Activated CD8-positive, alpha-beta memory T cell treated with anti-CD3 and anti-CD28 coated beads for 1 hour (primary cell): ENCODE measurements around the gene TFB1M.
"Not testable (repeated sequence)": the region's sequence is repeated elsewhere in the genome, so short reads cannot be mapped to it uniquely, and the experiment has no call there.

Experiments used
- DNase-seq, 2 donors: peaks; one replicate each; pipeline ENCODE4 v3.0.0-alpha.2; 2020; ENCODE audit warnings: low read depth in 1 of 2; ENCODE audit errors: extremely low read depth in 1 of 2

Gene TFB1M

DNA sequence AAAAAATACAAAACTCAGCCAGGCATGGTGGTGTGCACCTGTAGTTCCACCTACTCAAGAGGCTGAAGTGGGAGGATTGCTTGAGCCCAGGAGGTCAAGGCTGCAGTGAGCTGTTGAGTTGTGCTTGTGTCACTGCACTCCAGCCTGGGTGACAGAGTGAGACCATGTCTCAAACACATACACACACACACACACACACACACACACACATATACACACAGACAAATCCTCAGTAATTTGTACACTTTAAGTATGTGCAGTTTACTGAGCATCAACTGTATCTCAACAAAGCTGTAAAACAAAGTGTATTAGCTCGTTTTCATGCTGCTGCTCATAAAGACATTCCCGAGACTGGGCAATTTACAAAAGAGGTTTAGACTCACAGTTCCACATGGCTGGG is 7.3 kb downstream of the TFB1M start:
- DNase-seq: no peak

DNA sequence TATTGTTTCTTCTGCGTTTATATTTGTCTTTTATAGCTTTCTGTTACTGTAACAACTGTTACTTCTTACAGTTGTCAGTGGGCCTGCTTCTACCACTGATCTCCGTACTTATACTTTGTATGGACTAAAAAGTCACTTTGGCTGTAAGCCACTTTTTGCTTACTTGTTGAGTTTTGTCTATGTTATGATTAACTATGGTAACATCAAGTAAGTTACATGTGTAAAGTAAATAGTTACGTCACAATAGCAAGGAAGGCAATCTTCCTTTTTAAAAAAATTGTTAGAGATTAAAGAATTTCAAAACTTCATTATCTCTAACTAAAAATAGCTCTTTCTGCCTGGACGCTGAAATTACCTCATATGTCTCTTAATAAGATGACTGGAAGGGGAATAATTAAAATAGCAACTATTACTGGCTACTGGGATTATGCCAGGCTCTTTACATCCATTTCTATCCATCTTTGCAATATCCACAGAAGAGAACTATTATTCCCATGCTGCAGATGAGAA is 10.9 kb downstream of the TFB1M start:
- DNase-seq: no peak

- DNase-seq: no peak
Observed at GRCh38 chr6:155301867-155302266, 12.4 kb downstream of the TFB1M start.

- no peak for DNase-seq
Observed at GRCh38 chr6:155297669-155298068, 16.6 kb downstream of the TFB1M start.

DNA sequence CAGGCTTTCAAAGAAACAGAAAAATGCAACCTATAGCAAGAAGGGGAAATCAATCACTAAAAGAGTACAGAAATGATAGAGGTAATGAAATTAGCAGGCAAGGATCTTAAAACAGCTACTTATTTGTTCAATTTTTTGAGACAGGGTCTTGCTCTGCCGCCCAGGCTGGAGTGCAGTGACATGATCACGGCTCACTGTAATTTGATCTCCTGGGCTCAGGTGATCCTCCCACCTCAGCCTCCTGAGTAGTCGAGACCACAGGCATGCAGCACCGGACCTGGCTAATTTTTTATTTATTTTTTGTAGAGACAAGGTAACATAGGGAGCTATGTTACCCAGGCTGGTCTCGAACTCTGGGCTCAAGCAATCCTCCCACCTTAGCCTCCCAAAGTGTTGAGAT is 21.6 kb downstream of the TFB1M start:
- no peak for DNase-seq

DNA sequence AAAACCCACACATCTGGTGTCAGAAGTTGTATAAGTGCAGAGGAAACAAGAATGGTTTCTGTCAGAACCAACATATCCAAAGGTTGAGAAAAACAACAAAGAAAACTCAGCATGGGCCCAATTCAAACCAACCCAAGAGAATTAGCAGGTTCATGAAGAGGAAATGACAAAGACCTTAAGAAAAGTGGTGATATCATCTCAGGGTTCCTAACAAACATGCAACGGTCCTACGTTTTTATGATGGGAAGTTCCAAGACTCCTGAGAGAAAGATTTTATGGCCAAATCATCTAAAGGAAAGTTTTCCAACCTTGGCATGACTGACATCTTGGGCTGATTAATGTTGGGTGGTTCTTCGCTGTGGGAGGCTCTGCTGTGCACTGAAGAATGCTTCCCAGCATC is 23.0 kb downstream of the TFB1M start:
- DNase-seq: no peak

DNA sequence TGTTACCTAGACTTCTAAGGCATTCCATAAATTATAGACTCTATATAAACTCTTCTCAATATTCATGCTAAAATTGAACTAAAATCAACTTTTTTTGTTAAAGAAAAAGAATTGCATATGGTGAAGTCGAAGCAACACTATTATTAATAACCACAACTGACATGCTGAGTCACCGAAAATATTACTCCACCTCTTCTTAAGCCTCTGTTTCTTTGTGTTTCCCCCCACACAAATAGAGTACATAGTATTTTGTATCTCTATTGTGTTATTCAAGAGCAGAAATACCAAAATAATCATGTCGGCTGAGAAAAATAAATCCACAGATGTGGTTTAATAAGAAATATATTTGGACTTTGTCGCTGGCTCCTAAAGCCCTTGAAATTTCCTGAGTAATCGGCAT is 23.8 kb downstream of the TFB1M start:
- no peak for DNase-seq

DNA sequence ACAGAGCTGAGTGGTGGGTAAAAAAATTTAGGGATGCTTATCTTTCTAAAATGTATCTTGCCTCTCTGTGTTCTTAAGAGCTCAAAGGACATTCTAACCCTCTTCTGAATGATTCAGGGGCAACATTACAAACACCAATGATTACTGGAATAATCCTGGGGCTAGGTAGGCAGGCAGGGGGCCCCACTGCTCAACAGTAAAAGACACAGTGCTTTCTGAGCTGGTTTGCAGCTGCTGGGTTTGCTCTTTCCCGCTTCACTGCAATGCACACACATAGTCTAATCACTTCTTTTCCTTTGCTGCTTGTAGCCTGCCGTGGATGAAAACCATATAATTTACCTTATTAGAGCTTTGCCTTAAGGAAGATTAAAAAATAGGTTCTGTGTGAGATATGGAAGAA is 26.5 kb downstream of the TFB1M start:
- DNase-seq: no peak

- no peak for DNase-seq
Observed at GRCh38 chr6:155284775-155285174, 29.5 kb downstream of the TFB1M start.

- DNase-seq: no peak
Observed at GRCh38 chr6:155278319-155279049, 35.8 kb downstream of the TFB1M start.

GRCh38 chr6:155276638-155277037 is 37.6 kb downstream of the TFB1M start:
- no peak for DNase-seq

GRCh38 chr6:155275808-155276480 is 38.3 kb downstream of the TFB1M start:
- no peak for DNase-seq

DNA sequence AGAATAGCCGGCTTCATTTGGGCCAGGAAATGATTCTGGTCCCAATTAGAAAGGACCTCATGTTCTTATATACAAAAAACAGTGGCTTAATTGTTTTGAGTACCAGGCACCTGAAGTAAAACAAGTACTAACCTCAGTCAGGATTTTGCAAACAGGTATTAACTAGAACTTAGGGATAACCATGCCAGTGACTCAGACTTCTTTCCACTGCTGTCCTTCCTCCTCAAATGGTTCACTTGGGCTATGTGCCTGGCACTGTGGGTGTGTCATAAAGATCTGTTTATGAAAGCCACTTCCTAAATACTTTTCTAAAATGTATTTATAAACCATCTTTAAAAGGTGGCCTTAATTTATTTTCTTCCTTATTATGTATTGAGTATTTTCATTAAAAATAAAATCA is 39.8 kb downstream of the TFB1M start:
- DNase-seq: no peak

- no peak for DNase-seq
Observed at GRCh38 chr6:155274106-155274505, 40.2 kb downstream of the TFB1M start.

- DNase-seq: no peak
Observed at GRCh38 chr6:155273431-155273830, 40.9 kb downstream of the TFB1M start.

GRCh38 chr6:155272353-155273232 is 41.7 kb downstream of the TFB1M start:
- no peak for DNase-seq

GRCh38 chr6:155271145-155271544 is 43.1 kb downstream of the TFB1M start:
- DNase-seq: no peak

- DNase-seq: no peak
Observed at GRCh38 chr6:155270561-155271091, 43.7 kb downstream of the TFB1M start.

- no peak for DNase-seq
Observed at GRCh38 chr6:155269765-155270164, 44.5 kb downstream of the TFB1M start.

DNA sequence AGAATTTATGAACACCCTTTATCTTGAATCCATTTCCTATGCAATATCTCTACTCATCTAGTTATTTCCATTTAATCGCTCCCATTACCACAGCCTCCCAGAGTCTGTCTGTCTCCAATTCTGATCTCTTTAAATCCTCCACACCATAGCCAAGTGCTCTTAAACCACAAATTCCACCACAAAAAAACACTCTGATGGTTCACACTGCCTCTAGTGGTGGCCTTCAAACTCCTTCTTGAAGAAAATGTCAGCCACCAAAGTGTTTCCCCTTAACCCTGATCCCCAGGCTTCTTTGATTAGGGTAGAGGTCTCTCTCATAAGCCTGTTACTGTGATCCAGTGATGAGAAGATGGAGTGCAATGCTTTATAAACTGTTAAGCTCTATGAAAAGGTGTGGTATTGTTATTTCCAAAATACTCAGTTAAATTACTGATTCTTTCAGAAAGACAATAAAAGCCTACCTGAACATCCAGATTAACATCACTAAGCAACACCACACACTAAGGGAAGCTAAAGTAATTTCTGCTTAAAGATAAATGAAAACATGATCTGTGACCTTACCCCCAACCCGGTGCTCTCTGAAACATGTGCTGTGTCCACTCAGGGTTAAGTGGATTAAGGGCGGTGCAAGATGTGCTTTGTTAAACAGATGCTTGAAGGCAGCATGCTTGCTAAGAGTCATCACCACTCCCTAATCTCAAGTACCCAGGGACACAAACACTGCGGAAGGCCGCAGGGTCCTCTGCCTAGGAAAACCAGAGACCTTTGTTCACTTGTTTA is 46.0 kb downstream of the TFB1M start:
- DNase-seq: not testable (repeated sequence)
